Measurements from ENCODE around the gene DYNLL1.
A peak's percentile ranks its signal among the peaks of the same experiment; 100 is the strongest.

Gene DYNLL1

DNA sequence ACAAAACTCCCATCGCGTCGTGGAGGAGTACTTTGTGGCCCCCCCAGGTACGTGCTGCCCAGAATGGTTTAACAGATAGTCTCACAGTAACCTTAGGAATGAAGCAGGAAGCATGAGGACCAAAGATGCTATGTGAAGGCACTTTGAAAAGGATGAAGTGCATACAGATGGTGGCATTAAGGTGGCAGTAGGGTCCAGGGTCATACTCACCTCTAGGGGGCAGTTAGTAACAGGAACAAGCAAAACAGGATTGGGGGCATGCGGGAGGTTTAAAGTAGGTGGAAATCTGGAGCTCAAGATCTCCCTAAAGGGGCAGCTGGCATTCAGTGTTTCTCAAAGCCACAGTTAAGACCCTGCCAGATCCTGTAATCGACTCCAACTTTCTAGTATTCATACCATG, 38.8 kb upstream of the DYNLL1 start:
- TF ChIP-seq, protein P1, sequence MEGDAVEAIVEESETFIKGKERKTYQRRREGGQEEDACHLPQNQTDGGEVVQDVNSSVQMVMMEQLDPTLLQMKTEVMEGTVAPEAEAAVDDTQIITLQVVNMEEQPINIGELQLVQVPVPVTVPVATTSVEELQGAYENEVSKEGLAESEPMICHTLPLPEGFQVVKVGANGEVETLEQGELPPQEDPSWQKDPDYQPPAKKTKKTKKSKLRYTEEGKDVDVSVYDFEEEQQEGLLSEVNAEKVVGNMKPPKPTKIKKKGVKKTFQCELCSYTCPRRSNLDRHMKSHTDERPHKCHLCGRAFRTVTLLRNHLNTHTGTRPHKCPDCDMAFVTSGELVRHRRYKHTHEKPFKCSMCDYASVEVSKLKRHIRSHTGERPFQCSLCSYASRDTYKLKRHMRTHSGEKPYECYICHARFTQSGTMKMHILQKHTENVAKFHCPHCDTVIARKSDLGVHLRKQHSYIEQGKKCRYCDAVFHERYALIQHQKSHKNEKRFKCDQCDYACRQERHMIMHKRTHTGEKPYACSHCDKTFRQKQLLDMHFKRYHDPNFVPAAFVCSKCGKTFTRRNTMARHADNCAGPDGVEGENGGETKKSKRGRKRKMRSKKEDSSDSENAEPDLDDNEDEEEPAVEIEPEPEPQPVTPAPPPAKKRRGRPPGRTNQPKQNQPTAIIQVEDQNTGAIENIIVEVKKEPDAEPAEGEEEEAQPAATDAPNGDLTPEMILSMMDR (IDR thresholded peaks at IDR 0.05; ENCODE audit: borderline replicate concordance, control extremely low read depth, extremely low read depth, insufficient read depth, missing control alignments), result no peak
- DNase-seq (ENCODE audit: low spot score), result no peak
- in situ Hi-C loops (cut with MboI; ENCODE audit: low sequenced_read_pairs, unreplicated experiment), result no loop called here

DNA sequence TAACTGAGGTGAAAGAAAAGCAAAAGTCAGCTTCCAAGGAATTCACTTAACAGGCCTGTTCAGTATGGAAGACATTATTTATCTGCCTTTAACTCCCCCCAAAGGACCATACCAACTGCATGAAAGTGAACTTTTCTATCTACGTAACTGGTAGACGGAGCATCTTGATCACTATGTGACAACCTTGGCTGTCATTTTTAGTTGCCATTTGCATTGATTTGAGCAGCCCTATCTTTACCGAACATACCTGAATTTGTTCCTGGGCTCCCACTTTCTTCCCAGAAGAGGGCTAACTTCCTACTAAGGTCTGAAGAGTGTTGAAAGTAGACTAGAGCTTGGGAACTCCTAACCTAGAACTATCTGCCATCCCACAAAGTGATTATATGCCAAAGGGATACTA, 35.8 kb upstream of the DYNLL1 start:
- in situ Hi-C loops (cut with MboI; ENCODE audit: low sequenced_read_pairs, unreplicated experiment), result no loop called here
- DNase-seq (ENCODE audit: low spot score), result no peak
- TF ChIP-seq, protein P1 (IDR thresholded peaks at IDR 0.05; ENCODE audit: borderline replicate concordance, control extremely low read depth, extremely low read depth, insufficient read depth, missing control alignments), result no peak

DNA sequence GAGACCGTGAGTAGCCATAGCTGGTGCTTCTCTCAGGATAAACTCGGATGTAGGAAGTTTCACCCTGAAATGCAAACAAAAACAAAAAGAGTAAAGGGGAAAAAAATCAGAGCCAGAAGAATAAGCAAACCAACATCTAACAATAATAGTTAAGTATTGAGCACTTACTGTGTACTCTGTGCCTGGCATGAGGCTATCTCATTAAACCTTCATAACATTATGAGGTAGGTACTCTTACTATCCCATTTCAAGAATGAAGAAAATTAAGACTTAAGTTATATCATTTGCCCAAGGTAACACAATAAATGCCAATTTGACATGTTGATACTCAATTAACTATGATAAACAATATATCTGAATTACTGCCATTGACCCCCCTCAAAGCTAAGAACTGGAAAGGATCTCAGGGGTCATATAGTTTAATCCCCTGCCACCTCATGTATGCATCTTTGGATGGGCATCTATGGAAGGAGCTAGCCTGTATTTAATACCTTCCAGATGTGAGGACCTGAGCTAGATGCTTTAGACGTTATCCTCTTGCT, 33.7 kb upstream of the DYNLL1 start:
- no peak for DNase-seq (ENCODE audit: low spot score)
- in situ Hi-C loops (cut with MboI; ENCODE audit: low sequenced_read_pairs, unreplicated experiment), result no loop called here
- TF ChIP-seq, protein P1 (IDR thresholded peaks at IDR 0.05; ENCODE audit: borderline replicate concordance, control extremely low read depth, extremely low read depth, insufficient read depth, missing control alignments), result no peak

DNA sequence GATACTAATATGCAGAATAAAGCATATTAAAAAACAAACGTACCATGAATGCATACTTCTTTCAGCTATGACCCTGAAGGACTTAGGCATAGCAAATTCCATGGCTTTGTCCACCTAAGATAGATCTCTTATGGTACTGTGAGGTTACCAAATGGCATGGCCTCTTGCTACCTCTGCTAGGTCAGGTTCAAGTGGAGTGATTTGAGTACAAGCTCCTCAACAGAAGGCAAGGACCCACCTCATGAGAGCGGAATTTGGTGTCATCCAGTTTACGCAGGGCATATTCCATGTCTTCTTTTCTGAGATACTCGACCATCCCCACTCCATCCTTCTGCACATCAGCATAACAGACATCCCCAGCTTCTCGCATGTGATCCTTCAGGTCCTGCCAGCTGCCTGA, 32.2 kb upstream of the DYNLL1 start:
- TF ChIP-seq, protein P1 (IDR thresholded peaks at IDR 0.05; ENCODE audit: borderline replicate concordance, control extremely low read depth, extremely low read depth, insufficient read depth, missing control alignments), result no peak
- in situ Hi-C loops (cut with MboI; ENCODE audit: low sequenced_read_pairs, unreplicated experiment), result no loop called here
- no peak for DNase-seq (ENCODE audit: low spot score)

DNA sequence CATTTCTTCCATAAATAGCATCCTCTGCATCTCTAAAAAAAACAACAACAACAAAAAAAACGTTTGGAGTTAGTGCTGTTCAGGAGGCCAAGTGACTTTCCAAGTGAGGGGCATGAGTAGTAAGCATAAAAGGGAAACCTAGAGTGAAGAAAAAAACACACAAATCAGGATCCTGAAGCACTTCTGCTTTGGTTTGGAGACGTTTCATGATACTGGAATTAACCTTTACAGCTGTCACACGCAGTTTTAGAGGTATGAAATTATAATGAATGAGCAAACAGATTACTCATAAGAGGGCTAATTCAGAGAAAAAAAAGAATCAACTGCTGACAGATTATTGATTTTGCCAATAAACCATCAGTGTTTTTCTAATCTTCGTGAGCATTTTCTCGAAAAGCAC, 30.2 kb upstream of the DYNLL1 start:
- TF ChIP-seq, protein P1 (IDR thresholded peaks at IDR 0.05; ENCODE audit: borderline replicate concordance, control extremely low read depth, extremely low read depth, insufficient read depth, missing control alignments), result no peak
- DNase-seq (ENCODE audit: low spot score), result no peak
- in situ Hi-C loops (cut with MboI; ENCODE audit: low sequenced_read_pairs, unreplicated experiment), result no loop called here

DNA sequence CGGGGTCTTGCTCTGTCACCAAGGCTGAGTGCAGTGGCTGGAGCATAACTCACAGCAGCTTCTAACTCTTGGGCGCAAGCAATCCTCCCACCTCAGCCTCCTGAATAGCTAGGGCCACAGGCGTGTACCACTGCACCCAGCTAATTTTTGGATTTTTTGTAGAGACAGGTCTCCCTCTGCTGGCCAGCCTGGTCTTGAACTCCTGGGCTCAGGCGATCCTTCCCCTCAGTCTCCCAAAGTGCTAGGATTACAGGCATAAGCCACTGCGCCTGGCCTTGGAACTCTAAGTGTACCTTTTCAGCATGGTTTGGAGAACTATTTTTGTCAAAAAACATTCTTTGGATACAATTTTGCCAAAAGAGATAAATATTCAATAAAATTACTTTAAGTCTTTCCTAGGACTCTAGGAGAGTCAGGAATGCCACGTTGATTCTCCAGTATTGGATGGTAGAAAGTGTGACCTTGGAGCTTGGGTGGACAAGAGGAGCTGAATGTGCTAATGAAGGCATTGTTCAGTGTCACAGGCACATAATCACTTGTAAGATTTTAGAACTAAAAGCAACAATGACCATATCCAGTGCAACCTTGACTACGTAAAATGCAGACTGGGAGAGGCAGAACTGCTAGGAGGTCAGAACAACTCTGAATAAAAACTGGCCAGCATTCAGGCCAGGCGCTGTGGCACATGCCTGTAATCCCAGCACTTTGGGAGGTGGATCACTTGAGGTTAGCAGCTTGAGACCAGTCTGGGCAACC, 29.2 kb upstream of the DYNLL1 start:
- DNase-seq (ENCODE audit: low spot score), result no peak
- in situ Hi-C loops (cut with MboI; ENCODE audit: low sequenced_read_pairs, unreplicated experiment), result no loop called here
- TF ChIP-seq, protein P1 (IDR thresholded peaks at IDR 0.05; ENCODE audit: borderline replicate concordance, control extremely low read depth, extremely low read depth, insufficient read depth, missing control alignments), result peak; percentile 40
